Measurements from ENCODE around the gene EPB41.

DNA sequence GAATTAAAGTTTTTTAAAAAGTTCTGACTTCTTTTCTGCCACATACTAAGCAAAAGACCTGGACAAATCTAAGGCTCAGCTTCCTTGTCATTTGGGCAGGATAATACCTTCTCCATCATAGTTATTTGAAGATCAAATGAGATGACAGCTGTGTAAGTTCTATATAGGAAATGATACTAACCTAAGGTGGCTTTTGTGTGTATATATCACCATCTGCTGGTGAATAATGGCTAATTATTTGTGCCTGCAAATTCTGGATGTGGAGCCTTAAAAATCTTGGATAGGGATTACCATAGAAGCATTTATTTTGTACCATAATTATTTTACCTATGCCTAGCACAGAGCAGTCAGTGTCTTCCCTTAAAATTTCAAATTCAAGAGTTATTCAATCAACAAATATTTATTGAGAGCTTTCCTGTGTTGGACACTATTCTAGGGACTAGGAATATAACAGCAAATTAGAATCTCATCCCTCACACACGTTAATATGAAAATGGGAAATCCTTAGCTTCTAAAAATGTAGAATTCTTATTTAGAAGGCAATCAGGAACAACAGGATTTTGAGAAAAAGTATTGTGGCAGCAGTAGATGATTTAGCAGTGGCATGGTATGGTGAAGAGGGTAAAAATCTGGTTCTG, 119.6 kb downstream of the EPB41 start:
- TF ChIP-seq KDM1A (IDR thresholded peaks at IDR 0.05; ENCODE audit: borderline replicate concordance, low read length) (no peak), SIN3A (conservative IDR thresholded peaks at IDR 0.05 in 1 of 2, IDR thresholded peaks at IDR 0.05 in 1 of 2; ENCODE audit: low read depth in 1 of 2, low read length in 2 of 2) (no peak), SUZ12 (IDR thresholded peaks at IDR 0.05; ENCODE audit: low read length) (no peak), EZH2 (IDR thresholded peaks at IDR 0.05; ENCODE audit: low read depth, low read length, severe bottlenecking) (no peak)
- TF ChIP-seq, protein P1, sequence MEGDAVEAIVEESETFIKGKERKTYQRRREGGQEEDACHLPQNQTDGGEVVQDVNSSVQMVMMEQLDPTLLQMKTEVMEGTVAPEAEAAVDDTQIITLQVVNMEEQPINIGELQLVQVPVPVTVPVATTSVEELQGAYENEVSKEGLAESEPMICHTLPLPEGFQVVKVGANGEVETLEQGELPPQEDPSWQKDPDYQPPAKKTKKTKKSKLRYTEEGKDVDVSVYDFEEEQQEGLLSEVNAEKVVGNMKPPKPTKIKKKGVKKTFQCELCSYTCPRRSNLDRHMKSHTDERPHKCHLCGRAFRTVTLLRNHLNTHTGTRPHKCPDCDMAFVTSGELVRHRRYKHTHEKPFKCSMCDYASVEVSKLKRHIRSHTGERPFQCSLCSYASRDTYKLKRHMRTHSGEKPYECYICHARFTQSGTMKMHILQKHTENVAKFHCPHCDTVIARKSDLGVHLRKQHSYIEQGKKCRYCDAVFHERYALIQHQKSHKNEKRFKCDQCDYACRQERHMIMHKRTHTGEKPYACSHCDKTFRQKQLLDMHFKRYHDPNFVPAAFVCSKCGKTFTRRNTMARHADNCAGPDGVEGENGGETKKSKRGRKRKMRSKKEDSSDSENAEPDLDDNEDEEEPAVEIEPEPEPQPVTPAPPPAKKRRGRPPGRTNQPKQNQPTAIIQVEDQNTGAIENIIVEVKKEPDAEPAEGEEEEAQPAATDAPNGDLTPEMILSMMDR (IDR thresholded peaks at IDR 0.05; ENCODE audit: control extremely low read depth in 1 of 3, insufficient read depth in 1 of 3, low read depth in 1 of 3, low read length in 3 of 3) = peak in 2 of 3 experiments; percentile 38 to 44; a peak in 2 of 4 replicates
